GM12801 (cell line): ENCODE results near the gene PATE1.

Experiments used
- TF ChIP-seq, protein P1 (sequence below): IDR thresholded peaks from one replicate; pipeline ENCODE4 v1.5.1; 2011; ENCODE audit warnings: control low read depth; ENCODE audit not compliant: insufficient read length; ENCODE audit errors: extremely low read depth

PATE1 gene

GRCh38 chr11:125770583-125770982 is 24.5 kb downstream of the PATE1 start:
- TF ChIP-seq, protein P1, sequence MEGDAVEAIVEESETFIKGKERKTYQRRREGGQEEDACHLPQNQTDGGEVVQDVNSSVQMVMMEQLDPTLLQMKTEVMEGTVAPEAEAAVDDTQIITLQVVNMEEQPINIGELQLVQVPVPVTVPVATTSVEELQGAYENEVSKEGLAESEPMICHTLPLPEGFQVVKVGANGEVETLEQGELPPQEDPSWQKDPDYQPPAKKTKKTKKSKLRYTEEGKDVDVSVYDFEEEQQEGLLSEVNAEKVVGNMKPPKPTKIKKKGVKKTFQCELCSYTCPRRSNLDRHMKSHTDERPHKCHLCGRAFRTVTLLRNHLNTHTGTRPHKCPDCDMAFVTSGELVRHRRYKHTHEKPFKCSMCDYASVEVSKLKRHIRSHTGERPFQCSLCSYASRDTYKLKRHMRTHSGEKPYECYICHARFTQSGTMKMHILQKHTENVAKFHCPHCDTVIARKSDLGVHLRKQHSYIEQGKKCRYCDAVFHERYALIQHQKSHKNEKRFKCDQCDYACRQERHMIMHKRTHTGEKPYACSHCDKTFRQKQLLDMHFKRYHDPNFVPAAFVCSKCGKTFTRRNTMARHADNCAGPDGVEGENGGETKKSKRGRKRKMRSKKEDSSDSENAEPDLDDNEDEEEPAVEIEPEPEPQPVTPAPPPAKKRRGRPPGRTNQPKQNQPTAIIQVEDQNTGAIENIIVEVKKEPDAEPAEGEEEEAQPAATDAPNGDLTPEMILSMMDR, result no peak

GRCh38 chr11:125772834-125773505 is 26.9 kb downstream of the PATE1 start:
- TF ChIP-seq, protein P1, result no peak

- TF ChIP-seq, protein P1, result no peak
Measured at GRCh38 chr11:125773516-125773915, 27.4 kb downstream of the PATE1 start.

- TF ChIP-seq, protein P1, result no peak
Measured at GRCh38 chr11:125777309-125777708, 31.2 kb downstream of the PATE1 start.

DNA sequence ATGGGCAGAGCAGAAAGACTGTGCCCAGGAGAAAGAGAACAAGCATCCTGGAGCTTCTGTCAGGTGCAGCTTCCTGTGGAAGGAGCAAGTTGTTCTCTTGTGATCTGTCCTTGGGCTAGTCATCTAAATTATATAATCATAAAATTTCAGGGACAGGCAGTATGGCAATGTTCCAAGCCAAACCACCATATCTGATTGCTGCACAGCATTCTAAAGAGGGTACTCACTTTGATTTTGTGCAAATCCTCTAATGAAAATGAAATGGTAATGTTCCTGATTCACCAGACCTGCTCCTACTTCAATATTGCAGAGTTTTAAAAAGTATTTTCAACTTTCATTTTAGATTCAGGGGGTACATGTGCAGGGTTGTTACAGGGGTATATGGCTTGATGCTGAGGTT is 32.6 kb downstream of the PATE1 start, which contains the start of gene PATE2:
Gene PATE2, minus strand, starts transcription at position 101 of the 400 bp plus-strand sequence. Its CDS starts 55 bp downstream, at position 46.
- TF ChIP-seq, protein P1, result no peak

GRCh38 chr11:125784678-125785077 is 38.6 kb downstream of the PATE1 start:
- TF ChIP-seq, protein P1, result no peak

DNA sequence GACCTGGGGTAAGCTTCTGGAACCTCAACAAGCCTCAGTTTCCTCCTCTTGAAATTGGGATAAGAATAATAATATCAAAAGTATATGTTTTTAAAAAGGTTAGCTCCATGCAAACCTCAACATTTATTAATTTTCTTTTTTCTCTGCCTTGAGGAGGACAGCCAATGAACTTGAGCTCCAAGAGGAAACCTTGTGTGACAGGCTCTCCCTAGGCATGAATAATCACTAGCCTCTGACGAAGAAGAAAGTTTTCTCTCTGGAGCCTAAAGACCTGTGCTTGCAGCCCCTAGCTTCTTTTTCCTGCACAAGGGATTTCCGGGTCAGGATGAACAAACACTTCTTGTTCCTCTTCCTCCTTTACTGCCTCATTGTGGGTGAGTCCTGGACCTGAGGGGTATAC is 41.7 kb downstream of the PATE1 start, which contains the start of gene PATE3:
Gene PATE3, plus strand, starts transcription at position 301 of the 400 bp plus-strand sequence. Its CDS starts 25 bp downstream, at position 326.
- TF ChIP-seq, protein P1, result no peak
